ENCODE results near the gene MPND.

DNA sequence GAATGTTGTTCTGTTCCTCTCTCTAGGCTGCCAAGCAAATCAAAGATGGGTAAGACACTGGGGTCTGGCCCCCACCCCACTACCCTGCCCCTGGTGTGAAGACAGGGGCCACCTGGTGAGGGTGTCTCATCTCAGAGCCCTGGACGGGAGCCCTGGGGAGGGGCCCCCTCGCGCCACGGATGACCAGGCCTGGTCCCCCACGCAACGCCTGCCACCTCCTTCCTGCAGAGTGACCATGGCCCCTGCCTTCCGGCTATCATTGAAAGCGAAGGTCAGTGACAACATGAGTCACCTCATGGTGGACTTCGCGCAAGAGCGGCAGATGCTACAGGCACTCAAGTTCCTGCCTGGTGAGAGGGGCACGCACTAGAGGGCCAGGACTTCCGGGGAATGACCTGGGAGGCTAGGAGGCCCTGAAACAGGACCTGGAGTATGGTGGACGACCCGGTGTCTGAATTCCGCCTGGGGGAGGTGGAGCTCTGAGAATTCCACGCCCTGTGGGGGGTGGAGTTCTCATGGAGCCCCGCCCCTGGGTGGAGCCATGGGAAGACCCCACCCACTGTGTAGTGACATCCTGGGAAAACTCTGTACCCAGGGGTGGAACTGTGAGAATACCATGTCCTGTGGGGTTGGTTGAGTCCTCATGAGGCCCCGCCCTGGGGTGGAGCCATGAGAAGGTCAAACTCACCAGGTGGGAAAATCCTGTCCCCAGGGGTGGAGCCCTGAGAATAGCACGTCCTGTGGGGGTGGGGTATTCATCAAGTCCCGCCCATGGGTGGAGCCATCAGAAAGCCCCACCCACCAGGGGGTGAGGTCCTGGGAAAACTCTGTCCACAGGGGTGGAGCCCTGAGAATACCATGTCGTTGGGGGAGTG, 32.9 kb upstream of the MPND start:
- TF ChIP-seq POLR2A (IDR thresholded peaks at IDR 0.05) (no peak), CTCF (IDR thresholded peaks at IDR 0.05) (no peak)

Measured in thyroid gland (tissue), 4 donors.